A673 (cell line): ENCODE data around the gene MFSD1.

ENCODE experiments used
- EZH2 ChIP-seq: fragments of 200-600 bp; sonication (generic); IDR thresholded peaks from 2 replicates; pipeline ENCODE4 v1.6.1; 2017; ENCODE audit warnings: borderline replicate concordance, low read depth, mild to moderate bottlenecking, mixed read lengths, antibody characterized with exemption, low read length; ENCODE audit not compliant: poor library complexity, severe bottlenecking
- TF ChIP-seq, protein P1 (sequence below): fragments of 300-800, 200-600 bp; sonication (generic); conservative IDR thresholded peaks from 2 replicates; pipeline ENCODE4 v1.5.1; 2017; ENCODE audit warnings: low read depth, mild to moderate bottlenecking, antibody characterized with exemption, low read length, moderate library complexity, mixed read lengths

DNA sequence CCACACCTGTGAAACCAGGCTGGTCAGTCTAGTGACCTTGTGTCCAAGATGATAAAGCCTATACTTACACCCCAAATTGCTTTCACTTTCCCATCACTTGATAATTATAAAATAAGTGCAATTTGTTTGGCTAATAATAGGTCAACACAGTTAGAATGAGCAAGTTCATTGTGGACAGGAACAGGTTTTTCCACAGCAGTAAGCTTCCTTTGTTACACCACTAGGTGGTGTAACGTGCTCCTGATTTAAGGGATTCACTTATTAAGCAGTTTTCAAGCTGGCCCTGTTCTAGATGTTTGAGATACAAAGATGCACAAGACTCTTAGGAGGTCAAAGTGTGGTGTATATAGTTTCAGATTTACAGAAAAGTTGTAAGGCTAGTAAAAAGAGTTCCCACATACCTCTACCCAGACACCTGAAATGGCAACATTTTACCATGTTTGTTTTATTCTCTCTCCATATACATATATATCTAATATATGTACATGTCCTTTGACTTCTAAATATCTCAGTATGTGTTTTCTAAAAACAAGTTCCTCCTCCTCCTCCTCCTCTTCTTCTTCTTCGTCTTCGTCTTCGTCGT is 6.8 kb upstream of the MFSD1 start:
- TF ChIP-seq EZH2, result no peak
- TF ChIP-seq, protein P1, sequence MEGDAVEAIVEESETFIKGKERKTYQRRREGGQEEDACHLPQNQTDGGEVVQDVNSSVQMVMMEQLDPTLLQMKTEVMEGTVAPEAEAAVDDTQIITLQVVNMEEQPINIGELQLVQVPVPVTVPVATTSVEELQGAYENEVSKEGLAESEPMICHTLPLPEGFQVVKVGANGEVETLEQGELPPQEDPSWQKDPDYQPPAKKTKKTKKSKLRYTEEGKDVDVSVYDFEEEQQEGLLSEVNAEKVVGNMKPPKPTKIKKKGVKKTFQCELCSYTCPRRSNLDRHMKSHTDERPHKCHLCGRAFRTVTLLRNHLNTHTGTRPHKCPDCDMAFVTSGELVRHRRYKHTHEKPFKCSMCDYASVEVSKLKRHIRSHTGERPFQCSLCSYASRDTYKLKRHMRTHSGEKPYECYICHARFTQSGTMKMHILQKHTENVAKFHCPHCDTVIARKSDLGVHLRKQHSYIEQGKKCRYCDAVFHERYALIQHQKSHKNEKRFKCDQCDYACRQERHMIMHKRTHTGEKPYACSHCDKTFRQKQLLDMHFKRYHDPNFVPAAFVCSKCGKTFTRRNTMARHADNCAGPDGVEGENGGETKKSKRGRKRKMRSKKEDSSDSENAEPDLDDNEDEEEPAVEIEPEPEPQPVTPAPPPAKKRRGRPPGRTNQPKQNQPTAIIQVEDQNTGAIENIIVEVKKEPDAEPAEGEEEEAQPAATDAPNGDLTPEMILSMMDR, result peak; percentile 71
